ENCODE data around the gene PHF2.

GRCh38 chr9:93662952-93663572, 86.7 kb downstream of the PHF2 start:
- TF ChIP-seq EZH2 (IDR thresholded peaks at IDR 0.05; ENCODE audit: insufficient read depth, low read length) (no peak), CTCF (IDR thresholded peaks at IDR 0.05; ENCODE audit: insufficient read depth, low read depth, low read length) (no peak)
